ENCODE measurements around the gene DUSP15.

Gene DUSP15

DNA sequence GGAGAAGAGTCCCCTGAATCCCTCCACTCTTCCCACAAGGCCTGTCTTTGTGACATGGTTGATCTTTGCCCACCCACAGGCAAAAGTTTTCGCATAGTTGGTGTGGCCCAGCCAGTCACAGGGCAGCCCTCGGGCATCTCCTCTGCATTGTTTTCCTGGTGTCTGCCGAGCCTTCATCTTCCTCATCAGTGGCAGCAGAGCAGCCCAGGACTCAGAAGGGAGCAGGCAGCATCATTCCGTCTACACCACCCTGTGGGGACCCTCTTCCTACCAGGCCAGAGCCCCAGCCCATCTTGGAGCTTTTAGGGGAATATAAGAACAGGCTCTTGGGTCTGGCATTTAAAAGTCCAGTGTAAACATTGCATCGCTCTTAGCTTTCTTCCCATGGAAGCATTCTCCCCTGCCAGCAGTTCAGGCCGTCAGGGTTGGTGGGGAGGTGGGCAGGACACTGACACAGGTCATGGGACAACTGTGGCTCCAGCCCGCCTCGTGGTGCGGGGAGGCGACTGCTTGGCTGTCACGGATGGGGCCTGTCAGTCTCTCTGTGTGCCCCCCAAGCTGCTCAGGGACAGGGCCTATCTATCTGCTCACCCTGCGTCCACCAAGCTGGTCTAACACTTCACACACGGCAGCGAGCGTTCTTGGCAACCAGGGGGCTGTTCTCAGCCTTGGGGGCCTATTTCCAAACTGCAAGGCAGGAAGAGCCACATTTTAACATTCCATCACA lies 43.3 kb upstream of the DUSP15 start:
- TF ChIP-seq CTCF (conservative IDR thresholded peaks at IDR 0.05) = no peak
- no peak for TF ChIP-seq ZFX (IDR thresholded peaks at IDR 0.05)
- H3K27ac ChIP-seq = no peak overlapping the region

DNA sequence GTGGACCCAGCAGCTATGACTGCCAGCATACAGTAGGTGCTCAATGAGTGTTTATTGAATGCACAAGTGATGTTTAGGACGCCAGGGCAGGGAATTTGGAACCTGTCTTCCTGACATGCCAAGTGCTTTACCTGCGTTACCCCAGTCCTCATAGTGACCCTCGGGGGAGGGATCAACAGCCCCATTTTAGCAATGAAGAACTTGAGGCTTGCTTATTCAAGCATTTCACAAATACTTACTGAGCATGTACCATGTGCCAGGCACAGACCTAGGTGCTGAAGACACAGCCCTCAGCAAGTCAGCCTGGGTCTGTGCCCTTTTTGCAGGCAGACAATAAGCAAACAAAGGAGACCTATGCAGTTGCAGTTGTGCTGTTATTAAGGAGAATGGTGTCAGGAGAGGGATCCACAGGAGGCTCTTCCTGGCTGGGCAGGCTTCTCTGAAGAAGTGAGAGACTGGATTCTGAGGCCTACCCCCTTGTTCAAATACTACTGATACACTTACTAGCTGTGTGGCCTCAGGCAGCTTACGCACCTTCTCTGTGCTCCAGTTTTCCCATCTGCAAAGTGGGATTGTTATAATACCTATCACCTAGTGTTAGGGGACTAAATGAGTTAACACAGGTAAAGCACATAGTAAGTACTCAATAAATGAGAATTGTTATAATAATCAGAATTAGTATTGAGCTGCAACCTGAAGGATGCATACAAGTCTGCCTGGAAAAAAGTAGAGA lies 39.9 kb upstream of the DUSP15 start:
- H3K27ac ChIP-seq = no peak overlapping the region
- no peak for TF ChIP-seq ZFX (IDR thresholded peaks at IDR 0.05)
- no peak for TF ChIP-seq CTCF (conservative IDR thresholded peaks at IDR 0.05)

DNA sequence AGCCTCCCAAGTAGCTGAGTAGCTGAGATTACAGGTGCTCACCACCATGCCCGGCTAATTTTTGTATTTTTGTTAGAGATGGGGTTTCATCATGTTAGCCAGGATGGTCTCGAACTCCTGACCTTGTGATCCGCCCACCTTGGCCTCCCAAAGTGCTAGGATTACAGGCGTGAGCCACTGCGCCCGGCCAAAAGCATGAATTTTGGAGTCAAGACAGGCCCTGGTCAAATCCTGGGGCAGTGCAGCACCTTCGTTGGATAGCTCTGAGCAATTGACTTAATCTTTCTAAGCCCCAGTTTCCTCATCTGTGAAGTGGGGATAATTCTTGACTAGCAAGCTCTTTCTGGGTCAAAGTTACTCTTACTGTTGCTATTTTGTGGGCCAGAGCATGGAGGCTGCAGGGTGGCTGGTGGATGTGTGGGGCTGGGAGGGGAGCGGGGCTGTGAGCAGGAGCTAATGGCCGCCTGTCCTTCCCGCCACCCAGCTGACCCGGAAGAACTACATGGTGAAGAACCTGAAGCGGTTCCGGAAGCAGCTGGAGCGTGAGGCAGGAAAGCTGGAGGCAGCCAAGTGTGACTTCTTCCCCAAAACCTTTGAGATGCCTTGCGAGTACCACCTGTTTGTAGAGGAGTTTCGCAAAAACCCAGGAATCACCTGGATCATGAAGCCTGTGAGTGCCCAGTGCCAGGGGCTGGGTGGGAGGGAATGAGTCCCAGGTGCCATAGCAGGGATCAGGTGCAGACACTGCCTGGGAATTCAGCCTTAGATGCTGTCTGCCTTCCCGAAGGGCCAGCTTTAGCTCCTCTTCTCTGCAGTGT lies 39.1 kb upstream of the DUSP15 start:
- TF ChIP-seq ZFX (IDR thresholded peaks at IDR 0.05) (no peak), CTCF (conservative IDR thresholded peaks at IDR 0.05) (no peak)
- no peak overlapping the region for H3K27ac ChIP-seq

GRCh38 chr20:31908424-31908823 lies 38.1 kb upstream of the DUSP15 start:
- H3K27ac ChIP-seq = no peak overlapping the region
- no peak for TF ChIP-seq CTCF (conservative IDR thresholded peaks at IDR 0.05)

DNA sequence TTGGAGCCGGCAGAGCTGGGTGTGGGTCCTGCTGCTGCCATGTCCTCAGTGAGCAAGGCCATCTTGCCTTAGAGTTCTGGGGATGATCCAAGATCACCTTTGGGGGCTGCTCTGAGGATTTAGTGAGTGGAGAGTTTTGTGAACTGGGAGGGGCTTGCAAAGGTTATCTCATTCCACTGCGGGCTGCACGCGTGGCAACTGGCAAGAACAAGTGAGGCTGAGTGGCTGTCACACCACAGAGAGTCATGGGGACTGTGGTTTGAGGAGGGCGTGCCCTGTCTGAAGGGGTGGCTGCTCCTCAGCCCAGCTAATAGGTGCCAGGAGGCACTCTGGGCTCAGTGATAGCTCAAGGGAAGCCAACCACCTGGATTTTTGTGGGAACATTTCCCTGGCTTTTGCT lies 37.7 kb upstream of the DUSP15 start:
- H3K27ac ChIP-seq = no peak overlapping the region
- no peak for TF ChIP-seq CTCF (conservative IDR thresholded peaks at IDR 0.05)
- no peak for TF ChIP-seq ZFX (IDR thresholded peaks at IDR 0.05)

- no peak for TF ChIP-seq ZFX (IDR thresholded peaks at IDR 0.05)
- TF ChIP-seq CTCF (conservative IDR thresholded peaks at IDR 0.05) = no peak
Observed at GRCh38 chr20:31907046-31907445, 36.7 kb upstream of the DUSP15 start.

DNA sequence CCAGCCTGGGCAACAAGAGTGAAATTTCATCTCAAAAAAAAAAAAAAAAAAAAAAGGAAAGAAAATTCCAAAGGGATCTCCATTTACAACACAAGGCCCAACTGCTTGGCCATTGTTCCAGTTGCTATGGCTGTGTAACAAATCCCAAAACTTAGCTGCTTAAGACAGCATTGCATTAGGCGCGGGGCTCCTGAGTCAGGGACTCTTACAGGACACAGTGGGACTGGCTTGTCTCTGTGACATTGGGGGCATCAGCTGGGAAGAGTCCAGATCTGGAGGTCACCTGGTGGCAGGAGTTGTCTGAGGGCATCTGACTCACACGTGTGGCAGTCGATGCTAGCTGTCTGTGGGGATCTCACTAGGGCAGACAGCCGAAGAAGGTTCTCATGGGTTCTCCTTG lies 35.7 kb upstream of the DUSP15 start:
- no peak for TF ChIP-seq ZFX (IDR thresholded peaks at IDR 0.05)
- TF ChIP-seq CTCF (conservative IDR thresholded peaks at IDR 0.05) = no peak

More at GRCh38 chr20:31907046-31907445, 36.7 kb upstream of the DUSP15 start:
- H3K27ac ChIP-seq = no peak overlapping the region

More for the DNA sequence above, 35.7 kb upstream of the DUSP15 start:
- H3K27ac ChIP-seq = no peak overlapping the region

Measured in C4-2B (cell line).